ENCODE measurements around the gene FASTKD3.

Gene FASTKD3

DNA sequence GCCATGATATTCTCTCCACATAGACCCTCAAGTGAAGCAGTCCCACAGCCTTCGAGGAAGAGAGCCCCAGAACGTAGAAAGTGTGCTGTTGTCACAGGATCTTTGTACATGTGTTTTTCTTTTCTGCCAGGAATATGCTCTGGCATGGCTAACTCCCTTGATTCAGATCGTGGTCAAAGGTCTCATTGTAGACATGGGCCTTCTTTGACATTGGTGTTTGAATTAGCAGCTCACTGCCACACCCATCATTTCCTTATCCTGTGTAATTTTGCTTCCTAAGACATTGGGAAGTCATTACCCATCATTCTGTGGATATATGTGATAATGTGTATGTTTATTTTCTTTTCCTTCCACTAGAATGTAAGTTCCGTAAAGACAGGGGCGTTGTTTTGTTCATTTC lies 25.6 kb upstream of the FASTKD3 start:
- H3K9me3 Mint-ChIP-seq, result no peaks in the 10 kb centered on the region
- no peak for DNase-seq
- H3K4me3 Mint-ChIP-seq, result peak overlapping the region; percentile 30 to 44
- H3K4me1 Mint-ChIP-seq, result peaks cover 12% of the 10 kb centered on the region
- H3K27ac Mint-ChIP-seq, result no peak overlapping the region
- no peak for ATAC-seq
- no peaks in the 10 kb centered on the region for H3K27me3 Mint-ChIP-seq

DNA sequence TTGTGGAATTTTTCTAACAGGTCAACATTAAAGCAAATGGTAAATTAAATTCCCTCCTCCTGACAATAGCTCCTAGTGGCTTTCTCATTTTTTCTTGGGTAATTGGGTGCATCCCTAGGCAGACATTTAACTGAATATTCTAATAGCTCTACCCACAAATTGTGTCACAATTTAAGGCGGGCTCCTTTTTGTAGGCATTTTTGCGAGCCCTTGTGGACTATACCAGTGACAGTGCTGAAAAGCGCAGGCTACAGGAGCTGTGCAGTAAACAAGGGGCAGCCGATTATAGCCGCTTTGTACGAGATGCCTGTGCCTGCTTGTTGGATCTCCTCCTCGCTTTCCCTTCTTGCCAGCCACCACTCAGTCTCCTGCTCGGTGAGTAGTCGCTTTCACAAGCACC lies 20.1 kb upstream of the FASTKD3 start:
- no peak overlapping the region for H3K27ac Mint-ChIP-seq
- peaks cover 10% of the 10 kb centered on the region for H3K4me1 Mint-ChIP-seq
- no peak for ATAC-seq
- no peak for DNase-seq
- no peak overlapping the region for H3K4me3 Mint-ChIP-seq
- no peaks in the 10 kb centered on the region for H3K27me3 Mint-ChIP-seq
- no peaks in the 10 kb centered on the region for H3K9me3 Mint-ChIP-seq

DNA sequence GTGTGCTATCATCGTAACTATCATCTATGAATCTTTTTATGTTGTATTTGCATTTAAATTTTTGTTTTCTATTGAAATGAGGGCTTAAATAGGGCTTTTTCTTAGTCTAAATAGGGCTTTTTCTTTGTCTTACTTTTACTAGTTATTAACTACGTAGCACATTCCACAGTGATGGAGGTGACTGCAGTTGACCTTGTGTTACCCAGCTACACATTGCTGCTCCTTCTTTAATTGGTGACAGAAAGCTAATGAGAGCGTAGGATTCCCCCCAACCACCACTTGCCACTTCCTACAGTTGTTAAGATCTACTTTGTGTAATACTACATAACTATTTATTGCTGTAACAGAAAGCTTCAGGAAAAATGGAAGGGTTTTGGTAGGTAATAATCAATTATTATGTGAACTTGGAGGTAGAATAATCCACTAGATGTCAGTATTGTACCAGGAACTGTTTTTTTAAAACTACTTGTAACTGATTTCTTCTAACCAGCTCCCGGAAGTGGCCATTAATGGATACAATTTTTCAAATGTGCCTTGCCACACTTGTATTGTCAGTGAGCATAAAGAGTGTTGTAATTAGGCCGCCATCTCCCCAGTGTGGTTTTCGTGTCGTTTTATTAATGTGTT lies 18.1 kb upstream of the FASTKD3 start:
- DNase-seq (no peak), ATAC-seq (no peak)
- no peak overlapping the region for H3K4me3 Mint-ChIP-seq
- H3K4me1 Mint-ChIP-seq, result peaks cover 12% of the 10 kb centered on the region
- no peaks in the 10 kb centered on the region for H3K27me3 Mint-ChIP-seq
- no peaks in the 10 kb centered on the region for H3K9me3 Mint-ChIP-seq
- H3K27ac Mint-ChIP-seq, result no peak overlapping the region

DNA sequence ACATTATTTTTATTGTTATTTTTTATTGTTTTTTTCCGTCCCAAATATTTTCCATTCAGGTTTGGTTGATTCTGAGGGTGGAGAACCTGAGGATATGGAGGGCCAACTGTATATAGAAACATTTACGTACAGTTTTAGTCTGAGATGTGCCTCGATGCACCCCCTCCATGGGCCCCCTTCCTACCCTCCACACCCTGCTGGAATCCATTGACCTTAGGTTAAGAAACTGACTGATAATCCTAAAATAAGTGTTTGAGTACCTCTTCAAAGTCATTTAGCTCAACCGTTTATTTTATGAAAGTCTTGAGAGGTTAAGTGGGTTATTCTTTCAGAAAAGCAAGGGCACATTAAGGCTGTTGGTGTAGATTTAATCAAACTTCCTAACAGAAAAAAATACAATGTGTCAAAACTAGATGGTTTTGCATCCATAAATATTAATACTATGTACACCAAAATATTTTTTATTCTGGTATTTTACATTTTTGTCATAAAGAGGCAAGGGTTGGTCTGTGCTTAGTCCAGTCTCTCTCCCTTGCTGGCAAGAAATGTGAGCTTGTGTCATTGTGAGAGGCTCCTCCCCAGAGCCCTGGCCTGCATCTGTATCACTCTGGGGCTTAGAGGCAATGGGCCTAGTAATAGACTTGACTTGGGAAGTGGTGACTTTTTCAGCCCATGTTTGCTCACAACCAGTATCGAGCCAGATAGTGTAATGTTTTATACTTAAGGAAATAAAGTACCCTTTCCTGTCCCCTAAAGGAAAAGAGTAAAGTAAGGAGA lies 15.8 kb upstream of the FASTKD3 start:
- peaks cover 35% of the 10 kb centered on the region for H3K4me1 Mint-ChIP-seq
- H3K27ac Mint-ChIP-seq, result no peak overlapping the region
- DNase-seq, result no peak
- no peaks in the 10 kb centered on the region for H3K27me3 Mint-ChIP-seq
- H3K4me3 Mint-ChIP-seq, result no peak overlapping the region
- H3K9me3 Mint-ChIP-seq, result no peaks in the 10 kb centered on the region
- ATAC-seq, result no peak

DNA sequence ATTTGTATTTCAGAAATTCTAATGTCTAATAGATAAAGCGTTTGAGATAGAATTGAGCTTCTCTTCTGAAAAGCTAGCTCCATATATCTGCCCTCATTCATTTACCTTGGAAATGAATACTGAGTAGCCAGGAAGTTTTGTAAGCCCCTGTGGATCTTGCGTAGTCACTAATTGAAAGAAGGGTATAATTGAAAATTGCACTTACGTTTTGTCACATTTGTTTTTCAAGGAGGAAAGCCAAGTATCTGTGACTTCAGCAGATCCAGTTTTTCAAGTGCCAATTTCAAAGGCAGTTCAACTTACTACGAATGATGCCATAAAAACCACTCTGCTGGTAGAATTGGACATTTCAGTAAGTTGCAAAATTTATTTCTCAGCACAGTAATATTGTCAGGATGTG lies 14.1 kb upstream of the FASTKD3 start:
- Mint-ChIP-seq H3K4me1 (peaks cover 53% of the 10 kb centered on the region), H3K27ac (no peak overlapping the region), H3K4me3 (no peak overlapping the region), H3K27me3 (no peaks in the 10 kb centered on the region), H3K9me3 (no peaks in the 10 kb centered on the region)
- no peak for DNase-seq
- no peak for ATAC-seq

DNA sequence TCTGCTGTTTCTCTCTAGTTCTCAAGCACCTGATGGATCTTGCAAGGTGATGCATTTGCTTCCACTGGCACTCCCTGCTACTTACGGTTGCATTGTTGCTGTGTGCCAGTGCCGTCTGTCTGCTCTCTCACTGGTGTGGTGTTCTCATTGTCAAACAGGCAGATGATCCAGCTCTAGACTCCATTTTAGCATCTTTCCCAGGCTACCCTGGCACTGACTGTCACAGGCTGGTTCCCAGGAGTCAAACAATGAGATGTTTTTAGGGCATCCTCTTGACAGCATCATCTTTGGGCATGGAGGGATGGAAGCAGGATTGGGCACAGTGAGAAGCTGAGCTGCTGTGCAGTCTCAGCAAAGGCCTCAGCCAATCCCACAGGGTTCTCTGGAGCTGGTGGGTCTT lies 13.0 kb upstream of the FASTKD3 start:
- Mint-ChIP-seq H3K9me3 (no peaks in the 10 kb centered on the region), H3K4me1 (peaks cover 58% of the 10 kb centered on the region), H3K4me3 (no peak overlapping the region), H3K27me3 (no peaks in the 10 kb centered on the region), H3K27ac (peak overlapping the region in 1 of 2 donors; percentile 3)
- DNase-seq (no peak), ATAC-seq (no peak)

DNA sequence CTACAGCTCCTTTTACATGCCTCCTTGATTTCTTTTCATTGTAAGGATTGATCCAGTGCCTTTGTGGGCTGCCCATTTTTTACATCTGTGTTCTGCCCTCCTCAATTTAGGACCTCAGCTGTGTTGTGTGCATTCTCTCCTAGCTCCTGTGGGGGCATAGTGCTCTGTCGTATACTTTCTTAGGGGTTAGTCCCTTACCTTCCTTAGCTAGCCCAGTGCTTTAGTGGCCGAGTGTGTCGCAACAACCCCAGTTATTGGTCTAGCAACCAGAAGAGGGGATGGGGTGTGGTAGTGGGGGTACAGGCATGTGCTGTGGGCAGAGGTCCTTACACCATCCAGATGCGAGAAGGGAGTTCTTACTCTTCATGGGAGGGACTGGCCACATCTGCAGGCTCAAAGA lies 12.3 kb upstream of the FASTKD3 start:
- Mint-ChIP-seq H3K27me3 (no peaks in the 10 kb centered on the region), H3K4me3 (no peak overlapping the region), H3K4me1 (peaks cover 62% of the 10 kb centered on the region), H3K27ac (peak overlapping the region in 1 of 2 donors; percentile 20), H3K9me3 (no peaks in the 10 kb centered on the region)
- ATAC-seq, result no peak
- DNase-seq, result no peak

DNA sequence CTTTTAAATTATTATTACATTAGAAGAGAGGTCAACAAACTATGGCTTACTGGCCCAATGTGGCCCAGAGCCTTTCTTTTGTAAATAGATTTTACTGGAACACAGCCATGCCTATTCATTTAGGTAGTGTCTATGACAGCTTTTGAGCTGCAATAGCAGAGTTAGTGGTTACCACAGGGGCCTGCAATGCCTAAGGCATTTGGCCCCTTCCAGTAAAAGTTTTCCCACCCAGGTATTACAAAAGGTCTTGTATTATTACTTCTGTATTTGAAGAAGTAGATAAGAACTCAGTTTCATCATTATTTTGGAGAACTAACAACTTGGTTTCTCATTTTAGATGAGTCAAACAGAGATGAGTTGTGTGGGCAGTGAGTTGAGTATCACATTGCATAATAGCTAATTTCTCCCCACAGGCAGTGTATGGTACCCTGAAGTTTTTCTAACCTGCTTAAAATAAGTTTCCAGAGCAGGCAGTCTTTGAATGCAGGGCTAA lies 9.6 kb upstream of the FASTKD3 start:
- peaks cover 73% of the 10 kb centered on the region for H3K4me1 Mint-ChIP-seq
- H3K27ac Mint-ChIP-seq, result peak overlapping the region; percentile 92 to 93
- ATAC-seq, result peak; percentile 89
- no peaks in the 10 kb centered on the region for H3K9me3 Mint-ChIP-seq
- no peaks in the 10 kb centered on the region for H3K27me3 Mint-ChIP-seq
- H3K4me3 Mint-ChIP-seq, result peak overlapping the region; percentile 49 to 65
- peak; percentile 33 to 61 for DNase-seq

DNA sequence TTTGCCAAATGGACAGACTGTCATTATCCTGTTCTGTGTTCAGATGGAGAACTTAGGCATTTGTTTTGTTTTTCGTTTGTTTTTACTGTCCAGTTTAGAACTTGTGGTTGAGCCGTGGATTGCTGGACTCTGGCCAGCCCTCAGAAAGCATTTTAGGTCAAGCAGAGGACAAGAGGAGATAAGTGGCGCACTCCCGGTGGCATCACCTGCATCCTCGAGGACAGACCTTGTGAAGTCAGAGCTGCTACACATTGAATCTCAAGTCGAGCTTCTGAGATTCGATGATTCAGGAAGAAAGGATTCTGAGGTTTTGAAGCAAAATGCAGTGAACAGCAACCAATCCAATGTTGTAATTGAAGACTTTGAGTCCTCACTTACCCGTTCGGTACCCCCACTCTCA lies 9.0 kb upstream of the FASTKD3 start:
- Mint-ChIP-seq H3K27ac (peak overlapping the region; percentile 89 to 93), H3K4me1 (peaks cover 79% of the 10 kb centered on the region), H3K9me3 (no peaks in the 10 kb centered on the region), H3K27me3 (no peaks in the 10 kb centered on the region), H3K4me3 (peak overlapping the region; percentile 49 to 65)
- no peak for ATAC-seq
- no peak for DNase-seq

DNA sequence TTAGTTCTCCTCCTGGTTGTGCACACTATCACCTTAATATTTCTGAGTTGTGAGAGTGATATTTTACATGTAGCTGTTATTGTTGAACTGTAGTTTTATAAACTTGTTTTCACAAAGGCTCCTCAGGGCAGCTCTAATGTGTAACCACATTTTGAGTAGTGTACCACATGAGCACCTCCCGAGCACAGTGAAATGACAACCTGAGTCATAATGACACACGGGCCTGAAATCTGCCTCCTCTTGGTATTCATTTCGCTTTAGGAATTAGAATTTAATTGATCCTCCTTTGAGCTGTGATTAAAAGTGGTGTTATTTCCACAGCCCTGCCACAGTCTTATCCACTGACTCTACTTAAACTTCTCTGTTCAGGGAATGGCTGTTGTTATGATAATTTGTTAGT lies 8.0 kb upstream of the FASTKD3 start:
- peak overlapping the region; percentile 21 to 27 for H3K27ac Mint-ChIP-seq
- peak; percentile 77 for ATAC-seq
- peak in 1 of 2 donors; percentile 54 for DNase-seq
- no peaks in the 10 kb centered on the region for H3K27me3 Mint-ChIP-seq
- peaks cover 84% of the 10 kb centered on the region for H3K4me1 Mint-ChIP-seq
- H3K9me3 Mint-ChIP-seq, result no peaks in the 10 kb centered on the region
- peak overlapping the region in 1 of 2 donors; percentile 53 for H3K4me3 Mint-ChIP-seq

DNA sequence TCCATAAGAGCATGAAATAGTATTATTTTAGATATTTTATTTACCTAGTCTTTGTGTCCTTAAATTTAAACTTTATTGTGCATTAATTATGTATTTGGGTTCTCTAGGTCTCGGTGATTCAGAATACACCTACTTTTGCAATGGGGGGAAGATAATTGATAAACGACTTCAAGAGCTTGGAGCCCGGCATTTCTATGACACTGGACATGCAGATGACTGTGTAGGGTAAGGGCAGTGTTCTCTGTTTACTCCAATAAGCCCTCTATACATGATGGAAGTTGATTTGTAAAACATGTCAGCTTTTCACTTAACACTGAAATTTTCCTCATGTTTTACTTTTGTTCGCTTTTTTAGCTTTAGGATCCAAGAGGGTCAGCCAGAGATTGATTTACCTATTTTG lies 6.3 kb upstream of the FASTKD3 start:
- Mint-ChIP-seq H3K27me3 (no peaks in the 10 kb centered on the region), H3K27ac (no peak overlapping the region), H3K9me3 (no peaks in the 10 kb centered on the region), H3K4me1 (peaks cover 84% of the 10 kb centered on the region), H3K4me3 (no peak overlapping the region)
- no peak for DNase-seq
- no peak for ATAC-seq

DNA sequence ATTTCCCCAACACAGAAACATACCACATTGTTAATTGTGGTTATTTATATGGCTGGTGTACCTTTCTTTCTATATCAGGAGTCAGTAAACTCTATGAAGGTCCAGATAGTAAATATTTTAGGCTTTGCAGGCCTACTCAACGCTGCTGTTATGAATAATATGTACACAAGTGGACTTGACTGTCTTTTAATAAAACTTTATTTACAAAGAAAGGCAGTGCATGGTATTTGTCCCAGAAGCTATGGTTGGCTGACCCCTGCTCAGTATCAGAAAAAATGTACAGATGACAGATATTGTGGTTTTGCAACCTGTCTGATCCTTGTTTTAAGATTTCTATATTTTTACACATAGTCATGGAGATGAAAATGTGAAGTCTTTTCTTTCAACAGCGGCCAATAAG lies 5.8 kb upstream of the FASTKD3 start:
- H3K4me1 Mint-ChIP-seq, result peaks cover 84% of the 10 kb centered on the region
- H3K27me3 Mint-ChIP-seq, result no peaks in the 10 kb centered on the region
- H3K9me3 Mint-ChIP-seq, result no peaks in the 10 kb centered on the region
- H3K4me3 Mint-ChIP-seq, result no peak overlapping the region
- H3K27ac Mint-ChIP-seq, result no peak overlapping the region
- ATAC-seq (no peak), DNase-seq (no peak)

DNA sequence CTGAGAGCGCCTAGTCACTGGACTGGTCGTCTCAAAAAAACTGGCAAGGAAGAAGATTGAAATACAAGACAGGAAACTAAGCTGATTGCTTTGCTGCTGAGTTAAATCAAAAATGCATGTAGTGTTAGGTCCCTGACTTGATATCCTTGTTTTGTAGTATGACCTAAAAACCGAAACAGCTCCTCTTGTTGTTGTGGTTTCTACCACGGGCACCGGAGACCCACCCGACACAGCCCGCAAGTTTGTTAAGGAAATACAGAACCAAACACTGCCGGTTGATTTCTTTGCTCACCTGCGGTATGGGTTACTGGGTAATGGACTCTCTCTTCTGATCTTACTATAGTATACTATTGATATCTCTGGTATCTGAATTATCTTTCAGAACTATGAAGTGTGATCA lies 4.4 kb upstream of the FASTKD3 start:
- H3K27me3 Mint-ChIP-seq, result no peaks in the 10 kb centered on the region
- ATAC-seq (peak; percentile 32), DNase-seq (peak in 1 of 2 donors; percentile 62)
- H3K9me3 Mint-ChIP-seq, result no peaks in the 10 kb centered on the region
- peak overlapping the region in 1 of 2 donors; percentile 79 for H3K27ac Mint-ChIP-seq
- H3K4me3 Mint-ChIP-seq, result peak overlapping the region; percentile 5 to 75
- peaks cover 72% of the 10 kb centered on the region for H3K4me1 Mint-ChIP-seq

DNA sequence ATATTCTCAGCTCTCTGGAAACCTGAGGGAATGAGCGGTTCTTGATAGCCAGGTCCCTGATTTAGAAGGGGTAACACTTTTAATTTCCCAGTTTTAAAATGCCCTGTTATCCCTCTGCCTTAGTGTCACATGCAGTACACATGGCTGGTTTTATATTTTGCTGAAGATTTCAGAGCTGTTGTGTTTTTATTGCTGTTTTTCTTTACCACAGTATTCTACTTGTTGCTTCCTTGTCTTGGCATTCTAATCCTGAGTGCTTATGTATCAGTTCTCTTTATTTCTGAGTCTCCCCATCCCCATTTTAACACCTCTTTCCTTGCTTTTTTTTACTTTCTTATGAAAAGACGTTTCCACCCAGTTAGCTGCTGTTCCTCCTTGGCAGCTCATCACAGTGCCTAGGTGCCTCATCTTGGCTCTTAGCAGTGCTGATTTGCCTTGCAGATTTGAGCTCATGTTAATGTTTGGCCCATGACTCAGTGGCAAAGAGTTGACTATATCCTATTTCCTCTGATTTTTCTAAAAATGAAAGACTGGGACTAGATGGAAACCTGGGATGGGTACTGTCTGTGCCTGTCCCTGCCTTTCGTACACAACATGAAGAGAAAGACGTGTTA lies 3.8 kb upstream of the FASTKD3 start:
- H3K27ac Mint-ChIP-seq, result peak overlapping the region in 1 of 2 donors; percentile 79
- DNase-seq (no peak), ATAC-seq (no peak)
- H3K4me3 Mint-ChIP-seq, result peak overlapping the region; percentile 5 to 75
- H3K4me1 Mint-ChIP-seq, result peaks cover 68% of the 10 kb centered on the region
- H3K27me3 Mint-ChIP-seq, result no peaks in the 10 kb centered on the region
- no peaks in the 10 kb centered on the region for H3K9me3 Mint-ChIP-seq

DNA sequence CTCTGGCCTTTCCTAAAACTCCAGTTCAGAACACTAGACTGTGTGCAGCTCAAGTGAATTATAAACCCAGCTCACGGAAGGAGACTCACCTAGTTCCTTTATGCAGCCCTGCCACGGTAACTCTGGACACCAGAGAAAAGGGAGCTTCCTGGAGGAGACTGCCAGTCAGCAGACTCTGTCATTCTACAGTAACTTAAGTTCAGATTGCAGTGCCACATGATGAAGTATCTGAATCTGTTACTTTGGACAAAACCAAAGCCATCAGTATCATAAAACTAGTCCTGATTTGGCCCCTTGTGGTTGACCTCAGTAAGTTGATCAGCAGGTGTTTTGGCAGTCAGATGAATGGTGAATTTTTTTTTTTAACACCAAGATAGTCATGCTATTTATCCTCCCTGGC lies 2.8 kb upstream of the FASTKD3 start:
- ATAC-seq, result peak; percentile 44

More for the DNA sequence above, 2.8 kb upstream of the FASTKD3 start:
- H3K9me3 Mint-ChIP-seq, result no peaks in the 10 kb centered on the region
- peaks cover 68% of the 10 kb centered on the region for H3K4me1 Mint-ChIP-seq
- no peaks in the 10 kb centered on the region for H3K27me3 Mint-ChIP-seq
- H3K4me3 Mint-ChIP-seq, result peak overlapping the region; percentile 65 to 96
- peak overlapping the region in 1 of 2 donors; percentile 81 for H3K27ac Mint-ChIP-seq
- DNase-seq, result no peak
